HG02943 (cell line): ENCODE results near the gene RYR1.
"Not testable (repeated sequence)": the region's sequence is repeated elsewhere in the genome, so short reads cannot be mapped to it uniquely, and the experiment has no call there.

ENCODE experiments used
- ATAC-seq: cut with Tn5 transposase; IDR thresholded peaks from one replicate; pipeline ENCODE4 v1.9.1; 2021; ENCODE audit warnings: mild to moderate bottlenecking, low read depth, moderate library complexity; ENCODE audit not compliant: unreplicated experiment

Gene RYR1

GRCh38 chr19:38425222-38425809 lies 8.2 kb upstream of the RYR1 start:
- no peak for ATAC-seq

DNA sequence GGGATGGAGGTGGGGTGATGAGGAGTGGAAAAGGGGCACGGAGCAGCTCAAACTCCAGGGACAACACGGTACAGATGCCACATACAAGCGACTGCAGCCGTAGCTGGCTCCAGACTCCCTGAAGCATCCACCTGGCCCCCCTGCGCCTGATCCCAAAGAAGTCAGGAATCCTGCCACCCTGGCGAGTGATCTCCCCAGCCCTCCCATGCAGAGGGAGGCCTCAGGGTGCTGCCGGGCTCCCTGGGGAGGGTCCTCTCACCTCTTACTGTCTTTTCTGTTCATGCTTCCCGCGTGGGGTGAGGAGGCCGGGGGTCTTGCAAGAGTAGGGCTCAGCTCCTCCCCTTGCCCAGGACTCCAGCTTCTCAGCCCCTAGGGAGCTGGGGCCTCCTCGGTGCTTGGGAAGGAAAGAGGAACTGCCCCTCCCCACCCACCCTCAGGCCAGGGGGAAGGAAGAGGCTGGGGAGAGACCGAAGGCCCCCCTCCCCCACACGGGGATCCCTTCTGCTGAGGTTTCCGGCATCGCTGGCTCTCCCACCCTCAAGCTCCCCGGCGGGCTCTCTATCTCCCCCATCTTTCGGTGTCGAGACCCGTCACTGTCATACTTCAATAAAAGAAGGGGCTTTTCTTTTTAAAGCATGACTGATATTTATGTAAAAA lies 7.6 kb upstream of the RYR1 start, which contains the start of gene RASGRP4:
Gene RASGRP4, minus strand, starts transcription at position 410 of the 657 bp plus-strand sequence. Its CDS starts 128 bp downstream, at position 282.
- ATAC-seq, result no peak

DNA sequence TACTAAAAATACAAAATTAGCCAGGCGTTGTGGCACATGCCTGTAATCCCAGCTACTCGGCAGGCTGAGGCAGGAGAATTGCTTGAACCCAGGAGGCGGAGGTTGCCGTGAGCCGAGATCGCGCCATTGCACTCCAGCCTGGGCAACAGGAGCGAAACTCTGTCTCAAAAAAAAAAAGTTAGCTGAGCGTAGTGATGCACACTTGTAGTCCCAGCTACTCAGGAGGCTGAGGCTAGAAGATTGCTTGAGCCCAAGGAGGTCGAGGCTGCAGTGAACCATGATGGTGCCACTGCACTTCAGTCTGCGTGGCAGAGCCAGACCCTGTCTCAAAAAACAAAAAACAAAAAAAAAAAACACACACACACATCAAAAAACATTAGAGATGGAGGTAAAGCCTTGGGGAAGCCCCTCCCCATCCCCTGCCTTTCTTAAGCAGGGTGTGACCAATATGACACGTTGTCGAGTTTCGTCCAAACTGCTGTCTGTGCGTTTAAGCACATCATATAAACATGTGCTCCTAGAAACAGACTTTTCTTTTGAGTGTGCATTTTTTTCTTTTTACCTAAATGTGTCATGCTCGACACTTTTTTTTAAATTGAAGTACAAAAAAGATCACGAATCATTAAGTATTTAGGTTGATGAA lies 6.3 kb upstream of the RYR1 start:
- not testable (repeated sequence) for ATAC-seq

- ATAC-seq, result no peak
Measured at GRCh38 chr19:38429055-38429810, 4.3 kb upstream of the RYR1 start.

DNA sequence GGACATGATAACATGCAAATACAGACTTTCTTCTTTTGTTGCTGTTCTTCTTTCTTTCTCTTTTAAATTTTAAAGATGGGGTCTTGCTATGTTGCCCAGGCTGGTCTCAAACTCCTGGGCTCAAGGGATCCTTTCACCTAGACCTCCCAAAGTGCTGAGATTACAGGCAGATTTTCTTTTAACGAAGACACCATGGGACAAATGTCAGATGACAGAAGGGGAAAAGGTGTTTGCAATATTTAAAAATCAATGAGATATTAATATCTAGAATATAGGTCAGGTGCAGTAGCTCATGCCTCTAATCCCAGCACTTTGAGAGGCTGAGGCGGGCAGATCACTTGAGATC lies 3.7 kb upstream of the RYR1 start:
- no peak for ATAC-seq

DNA sequence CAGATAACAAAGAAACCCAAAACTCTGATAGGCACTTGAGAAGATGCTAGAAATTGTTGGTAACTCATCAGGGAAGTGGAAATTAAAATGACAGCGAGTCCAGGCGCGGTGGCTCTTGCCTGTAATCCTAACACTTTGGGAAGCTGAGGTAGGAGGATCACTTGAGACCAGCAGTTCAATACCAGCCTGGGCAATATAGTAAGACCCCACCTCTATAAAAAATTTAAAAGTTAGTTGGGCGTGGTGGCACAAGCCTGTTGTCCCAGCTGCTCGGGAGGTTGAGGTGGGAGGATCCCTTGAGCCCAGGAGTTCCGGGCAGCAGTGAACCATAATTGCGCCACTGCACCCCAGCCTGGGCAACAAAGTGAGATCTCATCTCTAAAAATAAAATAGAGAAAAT lies 2.6 kb upstream of the RYR1 start:
- ATAC-seq, result no peak

DNA sequence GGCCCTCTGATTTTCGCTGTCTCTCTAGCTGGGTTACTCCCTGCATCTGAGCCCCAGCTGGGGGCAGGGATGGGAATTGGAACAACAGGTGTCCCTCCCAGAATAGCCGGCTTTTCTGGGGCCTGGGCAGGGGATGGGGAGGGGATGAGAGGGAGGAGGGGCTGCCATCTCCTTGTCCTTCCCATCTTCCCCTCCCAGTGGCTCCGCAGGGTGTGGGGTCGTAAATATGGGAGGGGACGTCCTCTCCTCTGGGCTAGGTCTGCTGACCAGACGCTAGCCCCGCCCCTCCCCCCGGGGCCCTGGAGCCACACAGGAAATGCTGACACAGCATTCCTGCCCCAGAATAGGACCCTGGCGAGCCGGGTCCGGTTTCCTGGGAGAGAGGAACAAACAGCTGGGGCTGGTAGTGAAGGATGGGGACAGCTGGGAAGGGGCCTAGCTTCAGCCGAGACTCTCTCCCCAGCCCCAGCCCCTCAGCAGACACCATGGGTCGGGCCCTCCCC lies 1.1 kb downstream of the RYR1 start:
- ATAC-seq, result no peak

DNA sequence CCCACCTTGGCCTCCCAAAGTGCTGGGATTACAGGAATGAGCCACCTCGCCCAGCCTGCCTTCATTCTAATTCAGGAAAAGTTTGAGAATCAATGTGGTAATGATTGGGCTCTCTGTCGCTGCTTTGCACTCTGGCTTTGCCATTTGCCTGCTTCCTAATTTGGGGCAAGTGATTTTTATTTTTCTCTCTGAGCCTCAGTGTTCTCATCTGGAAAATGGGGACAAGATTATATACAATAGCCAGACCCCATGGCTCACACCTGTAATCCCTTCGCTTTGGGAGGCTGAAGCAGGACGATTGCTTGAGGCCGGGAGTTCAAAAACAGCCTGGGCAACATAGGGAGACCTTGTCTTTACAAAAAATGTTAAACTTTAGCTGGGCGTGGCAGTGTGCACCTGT lies 3.8 kb downstream of the RYR1 start:
- ATAC-seq, result no peak

GRCh38 chr19:38437917-38438316 lies 4.4 kb downstream of the RYR1 start:
- ATAC-seq, result no peak

- no peak for ATAC-seq
Measured at GRCh38 chr19:38440592-38440991, 7.1 kb downstream of the RYR1 start.

- no peak for ATAC-seq
Measured at GRCh38 chr19:38441657-38442348, 8.3 kb downstream of the RYR1 start.

DNA sequence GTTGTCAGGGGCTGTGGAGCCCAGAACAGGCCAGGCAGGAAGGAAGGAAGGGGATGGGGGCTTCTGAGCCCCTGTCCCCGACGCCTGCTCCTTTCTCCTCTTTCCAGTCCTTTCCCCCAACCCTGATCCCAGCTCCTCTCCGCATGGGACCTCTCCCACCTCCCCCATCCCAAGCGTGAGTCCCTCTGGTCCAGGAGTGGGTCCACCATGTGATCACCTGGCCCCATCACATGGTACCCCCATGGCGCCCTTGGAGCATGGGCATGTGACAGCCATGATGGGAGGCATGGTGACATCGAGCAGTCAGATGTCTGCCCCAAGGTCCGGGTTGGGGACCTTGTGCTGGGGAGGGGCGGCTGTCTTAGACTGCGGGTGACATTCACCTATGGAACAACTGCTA lies 9.2 kb downstream of the RYR1 start:
- ATAC-seq, result no peak

DNA sequence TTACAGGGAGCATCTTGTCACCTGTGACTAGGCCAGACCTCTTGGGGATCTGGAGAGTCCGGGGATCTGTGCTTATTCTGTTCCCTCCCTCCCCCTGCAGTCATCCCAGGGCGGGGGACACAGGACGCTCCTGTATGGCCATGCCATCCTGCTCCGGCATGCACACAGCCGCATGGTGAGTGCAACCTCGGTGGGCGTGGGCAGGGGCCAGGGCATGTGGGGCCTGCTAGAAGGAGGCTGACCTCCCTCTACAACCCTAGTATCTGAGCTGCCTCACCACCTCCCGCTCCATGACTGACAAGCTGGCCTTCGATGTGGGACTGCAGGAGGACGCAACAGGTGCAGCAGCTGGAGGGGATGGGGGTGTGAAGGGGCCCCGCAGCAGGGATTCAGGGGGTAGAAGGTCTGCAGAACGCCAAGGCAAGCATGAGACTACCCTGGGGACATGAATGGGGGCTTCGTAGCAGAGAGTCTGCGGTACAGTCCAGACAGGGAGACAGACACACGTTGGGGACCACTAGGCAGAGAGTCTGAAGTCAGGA lies 10.0 kb downstream of the RYR1 start:
- no peak for ATAC-seq

DNA sequence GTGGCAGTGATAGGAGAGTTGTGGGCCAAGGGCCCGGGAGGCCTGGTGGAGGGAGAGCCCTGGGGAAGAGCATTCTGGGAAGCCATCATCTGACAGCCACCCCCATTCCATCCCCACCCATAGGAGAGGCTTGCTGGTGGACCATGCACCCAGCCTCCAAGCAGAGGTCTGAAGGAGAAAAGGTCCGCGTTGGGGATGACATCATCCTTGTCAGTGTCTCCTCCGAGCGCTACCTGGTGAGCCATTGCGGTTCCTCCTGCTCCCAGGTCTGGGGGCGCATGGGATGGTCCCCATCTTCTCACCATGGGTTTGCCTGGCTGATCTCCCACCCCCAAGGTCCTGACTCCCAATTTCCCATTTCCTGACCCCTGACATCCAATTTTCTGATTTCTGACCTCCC lies 10.5 kb downstream of the RYR1 start:
- ATAC-seq, result no peak

- ATAC-seq, result no peak
Measured at GRCh38 chr19:38445362-38445761, 11.9 kb downstream of the RYR1 start.

DNA sequence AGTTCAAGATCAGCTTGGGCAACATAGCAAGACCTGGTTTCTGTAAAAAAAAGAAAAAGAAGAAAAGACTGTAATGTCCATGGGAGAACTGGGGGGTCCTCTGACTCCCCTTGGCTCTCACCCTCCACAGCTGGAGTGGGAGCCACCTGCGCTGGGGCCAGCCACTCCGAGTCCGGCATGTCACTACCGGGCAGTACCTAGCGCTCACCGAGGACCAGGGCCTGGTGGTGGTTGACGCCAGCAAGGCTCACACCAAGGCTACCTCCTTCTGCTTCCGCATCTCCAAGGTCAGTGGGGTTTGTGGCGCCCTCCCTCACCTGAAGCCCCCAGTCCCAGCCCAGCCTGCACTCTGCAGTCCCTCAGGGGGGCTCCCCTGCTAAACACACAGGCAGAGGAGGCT lies 14.7 kb downstream of the RYR1 start:
- ATAC-seq, result no peak

GRCh38 chr19:38449518-38449917 lies 16.0 kb downstream of the RYR1 start:
- no peak for ATAC-seq

- no peak for ATAC-seq
Measured at GRCh38 chr19:38451036-38451435, 17.5 kb downstream of the RYR1 start.

GRCh38 chr19:38451629-38452028 lies 18.1 kb downstream of the RYR1 start:
- ATAC-seq, result no peak
